ENCODE results near the gene IL1RAPL1.

DNA sequence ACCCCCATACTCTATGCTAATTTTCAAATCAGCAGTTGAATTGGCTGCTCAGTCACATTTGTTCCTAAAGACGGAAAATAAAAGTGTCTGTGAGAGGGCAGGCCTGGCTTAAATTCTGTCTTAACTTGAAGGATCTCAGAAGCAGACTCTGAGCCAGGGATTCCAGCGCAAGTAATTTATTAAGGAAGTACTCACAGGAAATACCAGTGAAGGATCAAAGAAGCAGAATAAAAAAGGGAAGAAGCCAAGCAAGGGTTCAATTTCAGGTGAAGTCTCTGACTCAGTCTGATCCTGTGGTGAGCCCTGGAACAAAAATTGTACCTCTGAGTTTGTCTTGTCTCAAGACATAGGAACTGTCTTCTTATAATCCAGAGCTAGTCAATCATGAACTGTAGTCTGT is 52.2 kb downstream of the IL1RAPL1 start:
- TF ChIP-seq, protein P1, sequence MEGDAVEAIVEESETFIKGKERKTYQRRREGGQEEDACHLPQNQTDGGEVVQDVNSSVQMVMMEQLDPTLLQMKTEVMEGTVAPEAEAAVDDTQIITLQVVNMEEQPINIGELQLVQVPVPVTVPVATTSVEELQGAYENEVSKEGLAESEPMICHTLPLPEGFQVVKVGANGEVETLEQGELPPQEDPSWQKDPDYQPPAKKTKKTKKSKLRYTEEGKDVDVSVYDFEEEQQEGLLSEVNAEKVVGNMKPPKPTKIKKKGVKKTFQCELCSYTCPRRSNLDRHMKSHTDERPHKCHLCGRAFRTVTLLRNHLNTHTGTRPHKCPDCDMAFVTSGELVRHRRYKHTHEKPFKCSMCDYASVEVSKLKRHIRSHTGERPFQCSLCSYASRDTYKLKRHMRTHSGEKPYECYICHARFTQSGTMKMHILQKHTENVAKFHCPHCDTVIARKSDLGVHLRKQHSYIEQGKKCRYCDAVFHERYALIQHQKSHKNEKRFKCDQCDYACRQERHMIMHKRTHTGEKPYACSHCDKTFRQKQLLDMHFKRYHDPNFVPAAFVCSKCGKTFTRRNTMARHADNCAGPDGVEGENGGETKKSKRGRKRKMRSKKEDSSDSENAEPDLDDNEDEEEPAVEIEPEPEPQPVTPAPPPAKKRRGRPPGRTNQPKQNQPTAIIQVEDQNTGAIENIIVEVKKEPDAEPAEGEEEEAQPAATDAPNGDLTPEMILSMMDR (IDR thresholded peaks at IDR 0.05 in 4 of 5, conservative IDR thresholded peaks at IDR 0.05 in 1 of 5) = no peak
- TF ChIP-seq POLR2A (IDR thresholded peaks at IDR 0.05) = no peak

Measured in gastrocnemius medialis (tissue), 4 donors.